WTC11 (cell line): Measurements from ENCODE around the gene CTAG1A.
"Not testable (repeated sequence)": the region's sequence is repeated elsewhere in the genome, so short reads cannot be mapped to it uniquely, and the experiment has no call there.

ENCODE experiments used
- ATF6 ChIP-seq: sonication (generic); formaldehyde crosslinking; IDR thresholded peaks from 2 replicates; pipeline ENCODE4 v1.8.1; 2023; ENCODE audit warnings: mild to moderate bottlenecking, missing genetic modification reagents
- CDX4 ChIP-seq: fragments of 250-450 bp; sonication (Bioruptor Pico); IDR thresholded peaks from 2 replicates; pipeline ENCODE4 v1.9.0; 2021; ENCODE audit warnings: moderate library complexity, mild to moderate bottlenecking, inconsistent platforms, borderline replicate concordance
- E2F1 ChIP-seq: sonication (generic); formaldehyde crosslinking; IDR thresholded peaks from 2 replicates; pipeline ENCODE4 v1.8.0; 2022; ENCODE audit warnings: mild to moderate bottlenecking, missing genetic modification reagents
- ELF4 ChIP-seq: sonication (generic); formaldehyde crosslinking; IDR thresholded peaks from 2 replicates; pipeline ENCODE4 v1.8.1; 2022; ENCODE audit warnings: low read depth, mild to moderate bottlenecking, moderate library complexity, missing genetic modification reagents
- KAT7 ChIP-seq: sonication (generic); formaldehyde crosslinking; IDR thresholded peaks from 2 replicates; pipeline ENCODE4 v1.8.1; 2023; ENCODE audit warnings: missing genetic modification reagents, mild to moderate bottlenecking, borderline replicate concordance
- MYBL2 ChIP-seq: sonication (generic); formaldehyde crosslinking; IDR thresholded peaks from 2 replicates; pipeline ENCODE4 v1.8.1; 2023; ENCODE audit warnings: mild to moderate bottlenecking, moderate library complexity, missing genetic modification reagents
- SMAD4 ChIP-seq: sonication (generic); formaldehyde crosslinking; IDR thresholded peaks from 2 replicates; pipeline ENCODE4 v1.8.0; 2022; ENCODE audit warnings: mild to moderate bottlenecking, missing genetic modification reagents
- TP53 ChIP-seq: sonication (generic); formaldehyde crosslinking; IDR thresholded peaks from 2 replicates; pipeline ENCODE4 v1.8.1; 2023; ENCODE audit warnings: mild to moderate bottlenecking, missing genetic modification reagents
- ZNF121 ChIP-seq: sonication (generic); formaldehyde crosslinking; IDR thresholded peaks from 2 replicates; pipeline ENCODE4 v1.8.0; 2023; ENCODE audit warnings: missing genetic modification reagents
- ZNF263 ChIP-seq: sonication (generic); formaldehyde crosslinking; IDR thresholded peaks from 2 replicates; pipeline ENCODE4 v1.8.1; 2022; ENCODE audit warnings: low read depth, mild to moderate bottlenecking, moderate library complexity, missing genetic modification reagents
- ZNF512 ChIP-seq: sonication (generic); formaldehyde crosslinking; IDR thresholded peaks from 2 replicates; pipeline ENCODE4 v1.8.1; 2022; ENCODE audit warnings: missing genetic modification reagents, borderline replicate concordance
- TF ChIP-seq, protein P1 (sequence below): fragments of 200-600 bp; IDR thresholded peaks from 2 replicates; pipeline ENCODE4 v1.8.0; 2022; ENCODE audit warnings: antibody characterized with exemption
- TF ChIP-seq, protein P2 (sequence below): sonication (generic); formaldehyde crosslinking; IDR thresholded peaks from 2 replicates; pipeline ENCODE4 v1.8.0; 2022; ENCODE audit warnings: mild to moderate bottlenecking, missing genetic modification reagents

GRCh38 chrX:154558060-154558690, 26.8 kb upstream of the CTAG1A start:
- TF ChIP-seq, protein P1, sequence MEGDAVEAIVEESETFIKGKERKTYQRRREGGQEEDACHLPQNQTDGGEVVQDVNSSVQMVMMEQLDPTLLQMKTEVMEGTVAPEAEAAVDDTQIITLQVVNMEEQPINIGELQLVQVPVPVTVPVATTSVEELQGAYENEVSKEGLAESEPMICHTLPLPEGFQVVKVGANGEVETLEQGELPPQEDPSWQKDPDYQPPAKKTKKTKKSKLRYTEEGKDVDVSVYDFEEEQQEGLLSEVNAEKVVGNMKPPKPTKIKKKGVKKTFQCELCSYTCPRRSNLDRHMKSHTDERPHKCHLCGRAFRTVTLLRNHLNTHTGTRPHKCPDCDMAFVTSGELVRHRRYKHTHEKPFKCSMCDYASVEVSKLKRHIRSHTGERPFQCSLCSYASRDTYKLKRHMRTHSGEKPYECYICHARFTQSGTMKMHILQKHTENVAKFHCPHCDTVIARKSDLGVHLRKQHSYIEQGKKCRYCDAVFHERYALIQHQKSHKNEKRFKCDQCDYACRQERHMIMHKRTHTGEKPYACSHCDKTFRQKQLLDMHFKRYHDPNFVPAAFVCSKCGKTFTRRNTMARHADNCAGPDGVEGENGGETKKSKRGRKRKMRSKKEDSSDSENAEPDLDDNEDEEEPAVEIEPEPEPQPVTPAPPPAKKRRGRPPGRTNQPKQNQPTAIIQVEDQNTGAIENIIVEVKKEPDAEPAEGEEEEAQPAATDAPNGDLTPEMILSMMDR, result not testable (repeated sequence)
- TF ChIP-seq, protein P2, sequence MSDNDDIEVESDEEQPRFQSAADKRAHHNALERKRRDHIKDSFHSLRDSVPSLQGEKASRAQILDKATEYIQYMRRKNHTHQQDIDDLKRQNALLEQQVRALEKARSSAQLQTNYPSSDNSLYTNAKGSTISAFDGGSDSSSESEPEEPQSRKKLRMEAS (CRISPR knock-in tag), result not testable (repeated sequence)
- not testable (repeated sequence) for TF ChIP-seq ZNF263 (CRISPR knock-in tag); ATF6 (CRISPR knock-in tag); ZNF512 (CRISPR knock-in tag); CDX4; ELF4 (CRISPR knock-in tag); MYBL2 (CRISPR knock-in tag); KAT7 (CRISPR knock-in tag); SMAD4 (CRISPR knock-in tag); TP53 (CRISPR knock-in tag); ZNF121 (CRISPR knock-in tag); E2F1
